ENCODE results near the gene METTL27. TPM values are rescaled to one million over a fixed set of nuclear protein-coding genes. Genes with fewer than 3 reads are reported as not detected.
A peak's percentile ranks its signal among the peaks of the same experiment; 100 is the strongest.

METTL27 gene
- total and polyA plus RNA-seq, 9 of the 15 experiments (the other 6 are each of a cell fraction or from before 2014, with no cell fraction given): 0.08 to 0.82 (median 0.33) TPM; not detected in 4

DNA sequence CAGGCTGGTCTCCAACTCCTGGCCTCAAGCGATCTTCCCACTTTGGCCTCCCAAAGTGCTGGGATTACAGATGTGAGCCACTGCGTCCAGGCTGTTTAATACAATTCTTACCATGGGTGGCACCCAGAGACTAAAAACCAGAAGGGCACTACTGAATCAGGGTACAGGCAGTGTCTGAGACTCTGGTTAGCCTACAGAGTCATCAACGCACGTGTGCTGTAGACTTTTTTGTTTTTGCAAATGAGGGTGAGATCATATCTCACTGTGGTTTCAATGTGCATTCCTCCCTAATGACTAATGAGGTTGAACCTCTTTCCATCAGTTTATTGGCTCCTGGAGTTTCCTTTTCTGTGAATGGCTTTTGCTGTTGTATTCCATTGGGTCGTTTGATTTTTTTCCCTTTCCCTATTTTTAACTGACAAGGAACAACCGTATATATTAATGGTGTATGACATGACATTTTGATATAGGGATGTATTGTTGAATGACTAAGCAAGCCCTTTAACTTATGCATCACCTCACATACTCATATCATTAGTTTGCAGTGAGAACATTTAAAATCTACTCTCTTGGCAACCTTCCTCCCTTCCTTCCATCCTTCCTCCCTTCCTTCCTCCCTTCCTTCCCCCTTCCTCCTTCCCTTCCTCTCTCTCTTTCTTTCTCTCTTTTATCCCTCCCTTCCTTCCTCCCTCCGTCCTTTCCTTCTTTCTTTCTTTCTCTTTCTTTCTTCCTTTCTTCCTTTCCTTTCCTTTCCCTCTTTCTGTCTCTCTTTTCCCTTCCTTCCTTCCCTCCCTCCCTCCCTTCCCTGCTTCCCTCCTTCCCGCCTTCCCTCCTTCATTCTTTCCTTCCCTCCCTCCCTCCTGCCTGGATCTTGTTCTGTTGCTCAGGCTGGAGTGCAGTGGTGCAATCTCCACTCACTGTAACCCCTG is 9.4 kb upstream of the METTL27 start (continued):
- TF ChIP-seq CHD4 (IDR thresholded peaks at IDR 0.05; ENCODE audit: insufficient read depth, insufficient replicate concordance, low read depth, low read length, poor library complexity, severe bottlenecking): no peak
- no peak for TF ChIP-seq MAFK (IDR thresholded peaks at IDR 0.05; ENCODE audit: low read length)
- no peak for TF ChIP-seq DDX20 (tag; IDR thresholded peaks at IDR 0.05; ENCODE audit: low read depth)
- TF ChIP-seq MED1 (CRISPR knock-in tag; IDR thresholded peaks at IDR 0.05; ENCODE audit: borderline replicate concordance): no peak
- TF ChIP-seq, protein P1, sequence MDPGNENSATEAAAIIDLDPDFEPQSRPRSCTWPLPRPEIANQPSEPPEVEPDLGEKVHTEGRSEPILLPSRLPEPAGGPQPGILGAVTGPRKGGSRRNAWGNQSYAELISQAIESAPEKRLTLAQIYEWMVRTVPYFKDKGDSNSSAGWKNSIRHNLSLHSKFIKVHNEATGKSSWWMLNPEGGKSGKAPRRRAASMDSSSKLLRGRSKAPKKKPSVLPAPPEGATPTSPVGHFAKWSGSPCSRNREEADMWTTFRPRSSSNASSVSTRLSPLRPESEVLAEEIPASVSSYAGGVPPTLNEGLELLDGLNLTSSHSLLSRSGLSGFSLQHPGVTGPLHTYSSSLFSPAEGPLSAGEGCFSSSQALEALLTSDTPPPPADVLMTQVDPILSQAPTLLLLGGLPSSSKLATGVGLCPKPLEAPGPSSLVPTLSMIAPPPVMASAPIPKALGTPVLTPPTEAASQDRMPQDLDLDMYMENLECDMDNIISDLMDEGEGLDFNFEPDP (CRISPR knock-in tag; IDR thresholded peaks at IDR 0.05): no peak
- TF ChIP-seq XRCC4 (IDR thresholded peaks at IDR 0.05; ENCODE audit: extremely low read depth, insufficient read depth, insufficient read length): no peak
- no peak for TF ChIP-seq ZNF224 (CRISPR knock-in tag; IDR thresholded peaks at IDR 0.05)
- TF ChIP-seq BCOR (IDR thresholded peaks at IDR 0.05): peak; percentile 66; the same call in 1 of the 2 replicates
- TF ChIP-seq ZNF175 (CRISPR knock-in tag; IDR thresholded peaks at IDR 0.05; ENCODE audit: low read depth): no peak
- TF ChIP-seq KLF6 (CRISPR knock-in tag; IDR thresholded peaks at IDR 0.05; ENCODE audit: borderline replicate concordance): no peak
- TF ChIP-seq, protein P2, sequence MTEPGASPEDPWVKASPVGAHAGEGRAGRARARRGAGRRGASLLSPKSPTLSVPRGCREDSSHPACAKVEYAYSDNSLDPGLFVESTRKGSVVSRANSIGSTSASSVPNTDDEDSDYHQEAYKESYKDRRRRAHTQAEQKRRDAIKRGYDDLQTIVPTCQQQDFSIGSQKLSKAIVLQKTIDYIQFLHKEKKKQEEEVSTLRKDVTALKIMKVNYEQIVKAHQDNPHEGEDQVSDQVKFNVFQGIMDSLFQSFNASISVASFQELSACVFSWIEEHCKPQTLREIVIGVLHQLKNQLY (CRISPR knock-in tag; conservative IDR thresholded peaks at IDR 0.05): no peak
- no peak for TF ChIP-seq CAMTA2 (CRISPR knock-in tag; conservative IDR thresholded peaks at IDR 0.05)
- no peak for TF ChIP-seq ZNF586 (CRISPR knock-in tag; conservative IDR thresholded peaks at IDR 0.05)
- peak; percentile 98 for TF ChIP-seq SMARCA4 (IDR thresholded peaks at IDR 0.05)
- TF ChIP-seq, protein P3, sequence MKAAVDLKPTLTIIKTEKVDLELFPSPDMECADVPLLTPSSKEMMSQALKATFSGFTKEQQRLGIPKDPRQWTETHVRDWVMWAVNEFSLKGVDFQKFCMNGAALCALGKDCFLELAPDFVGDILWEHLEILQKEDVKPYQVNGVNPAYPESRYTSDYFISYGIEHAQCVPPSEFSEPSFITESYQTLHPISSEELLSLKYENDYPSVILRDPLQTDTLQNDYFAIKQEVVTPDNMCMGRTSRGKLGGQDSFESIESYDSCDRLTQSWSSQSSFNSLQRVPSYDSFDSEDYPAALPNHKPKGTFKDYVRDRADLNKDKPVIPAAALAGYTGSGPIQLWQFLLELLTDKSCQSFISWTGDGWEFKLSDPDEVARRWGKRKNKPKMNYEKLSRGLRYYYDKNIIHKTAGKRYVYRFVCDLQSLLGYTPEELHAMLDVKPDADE (conservative IDR thresholded peaks at IDR 0.05; ENCODE audit: control insufficient read depth, low read depth, low read length): no peak
- no peak for TF ChIP-seq HOXB6 (CRISPR knock-in tag; IDR thresholded peaks at IDR 0.05; ENCODE audit: borderline replicate concordance)
- TF ChIP-seq MEF2D (tag; conservative IDR thresholded peaks at IDR 0.05; ENCODE audit: low read depth): peak; percentile 51; the same call in 1 of the 2 replicates
- TF ChIP-seq FOSL1 (tag; conservative IDR thresholded peaks at IDR 0.05): peak; percentile 98
